ENCODE measurements around the gene IFI27L1. TPM values are rescaled to one million over a fixed set of nuclear protein-coding genes. Genes with fewer than 3 reads are reported as not detected.
"Not testable (repeated sequence)": the region's sequence is repeated elsewhere in the genome, so short reads cannot be mapped to it uniquely, and the experiment has no call there.

Gene IFI27L1
- polyA plus RNA-seq, 12 donors, result 10.7 to 69.1 (median 15.5) TPM; not detected in 1

DNA sequence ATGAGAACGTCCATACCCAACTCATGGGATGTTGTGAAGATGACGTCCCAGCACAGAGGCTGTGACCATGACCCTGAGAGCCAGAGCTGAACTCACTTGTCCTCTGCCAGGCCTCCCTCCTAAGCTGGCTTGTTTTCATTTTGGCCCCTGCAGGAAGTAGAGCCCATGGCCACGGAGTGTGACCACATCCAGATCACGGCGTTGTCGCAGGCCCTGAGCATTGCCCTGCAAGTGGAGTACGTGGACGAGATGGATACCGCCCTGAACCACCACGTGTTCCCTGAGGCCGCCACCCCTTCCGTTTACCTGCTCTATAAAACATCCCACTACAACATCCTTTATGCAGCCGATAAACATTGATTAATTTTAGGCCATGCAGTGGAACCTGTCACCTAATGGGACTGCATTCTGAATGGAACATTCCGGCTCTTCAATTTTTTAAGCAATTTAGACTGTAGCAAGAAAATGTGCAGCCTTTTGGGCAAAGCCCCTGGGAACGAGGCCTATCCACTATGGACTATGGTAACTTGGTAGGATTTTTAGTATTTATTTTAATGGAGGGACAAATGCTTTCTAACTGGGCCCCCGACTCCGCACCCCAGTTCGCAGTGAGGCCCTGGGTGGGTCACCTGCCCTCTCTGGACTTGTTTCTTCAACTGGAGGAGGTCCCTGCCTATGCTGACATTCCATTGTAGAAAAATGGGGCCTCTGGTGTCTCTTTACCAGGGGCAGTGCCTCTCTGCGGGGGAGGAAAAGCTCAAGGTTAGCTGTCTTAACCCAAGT, 35.4 kb upstream of the IFI27L1 start:
- DNase-seq, result no peak

GRCh38 chr14:94046696-94047250, 34.3 kb upstream of the IFI27L1 start:
- DNase-seq, result no peak

GRCh38 chr14:94047581-94047980, 33.5 kb upstream of the IFI27L1 start:
- no peak for DNase-seq

- DNase-seq, result no peak
Observed at GRCh38 chr14:94048691-94049624, 32.2 kb upstream of the IFI27L1 start.

DNA sequence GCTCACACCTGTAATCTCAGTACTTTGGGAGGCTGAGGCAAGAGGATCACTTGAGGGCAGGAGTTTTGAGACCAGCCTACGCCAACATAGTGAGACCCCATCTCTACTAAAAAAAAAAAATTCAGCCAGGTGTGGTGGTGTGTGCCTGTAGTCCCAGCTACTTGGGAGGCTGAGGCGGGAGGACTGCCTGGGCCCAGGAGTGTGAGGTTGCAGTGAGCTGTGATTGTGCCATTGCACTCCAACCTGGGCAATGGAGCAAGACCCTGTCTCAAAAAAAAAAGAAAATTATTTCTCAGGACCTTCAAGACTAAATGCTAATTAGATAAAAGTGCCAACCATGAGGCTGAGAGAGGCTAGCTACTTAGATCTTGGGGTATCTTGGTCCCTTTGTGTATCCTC, 31.5 kb upstream of the IFI27L1 start:
- DNase-seq, result no peak

DNA sequence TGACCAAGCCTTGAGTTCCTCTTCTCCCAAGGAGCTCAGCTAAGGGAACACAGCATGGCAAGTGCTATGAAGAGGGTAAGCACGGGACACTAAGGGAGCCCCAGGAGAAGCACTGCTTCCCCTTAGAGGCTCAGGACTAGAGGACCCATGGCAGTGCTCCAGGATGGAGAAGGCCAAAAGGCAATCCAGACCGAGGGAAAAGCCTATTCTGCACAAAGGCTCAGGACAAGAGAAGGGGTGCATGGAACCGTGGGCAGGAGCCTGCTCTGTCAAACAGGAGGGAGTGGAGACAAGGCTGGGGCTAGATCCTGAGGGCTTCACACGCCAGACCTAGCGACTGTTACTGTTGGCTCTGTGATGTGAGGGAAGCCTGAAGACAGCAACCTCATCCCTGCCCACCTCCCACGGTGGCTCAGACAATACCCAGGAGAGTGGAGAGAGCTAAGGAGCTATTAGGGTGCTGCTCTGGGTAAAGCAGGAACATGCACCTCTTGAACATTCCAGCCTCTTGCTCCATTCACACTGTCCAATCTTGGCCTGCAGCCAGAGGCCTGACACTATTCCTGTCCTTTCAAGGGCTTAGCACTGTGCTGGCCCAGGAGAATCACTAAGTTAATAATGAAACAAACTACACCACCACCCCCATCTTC, 30.8 kb upstream of the IFI27L1 start:
- no peak for DNase-seq

DNA sequence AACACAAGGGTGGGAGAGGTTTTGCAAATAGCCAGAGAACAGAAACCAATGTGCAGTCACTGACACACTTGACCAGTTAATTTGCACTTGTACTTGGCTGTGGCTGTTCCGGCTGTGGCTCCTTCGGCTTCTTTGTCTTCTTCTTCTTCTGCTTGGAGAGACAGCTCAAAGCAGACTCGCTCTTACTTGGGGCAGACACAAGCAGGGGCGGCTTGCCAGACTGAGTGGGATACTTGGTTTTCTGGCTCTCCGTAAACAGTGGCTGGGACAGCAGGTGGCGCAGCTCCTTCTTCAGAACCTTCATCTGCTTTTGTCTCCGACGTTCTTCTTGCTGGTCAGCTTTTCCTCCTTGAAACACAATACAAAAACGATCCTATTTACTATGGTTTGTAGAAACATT, 30.0 kb upstream of the IFI27L1 start:
- DNase-seq, result peak; percentile 30

DNA sequence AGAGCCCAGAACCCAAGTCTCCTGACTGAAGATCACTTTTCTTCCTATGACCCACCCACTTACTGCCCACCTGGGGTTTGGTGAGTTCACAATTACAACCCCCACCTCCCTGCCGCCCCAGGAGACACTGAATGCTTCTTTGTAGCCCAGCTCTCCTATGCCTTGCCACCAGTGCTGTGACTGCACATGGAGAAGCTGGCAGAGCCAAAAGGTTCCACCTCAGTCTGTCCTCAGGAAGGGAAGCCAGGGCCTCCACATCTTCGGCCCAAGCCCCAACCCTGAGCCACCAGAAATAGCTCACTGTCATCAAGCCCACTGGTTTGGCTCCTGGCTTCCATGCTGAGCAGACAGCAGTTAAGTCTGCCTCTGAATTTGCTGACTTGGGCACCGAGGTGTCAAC, 29.3 kb upstream of the IFI27L1 start:
- no peak for DNase-seq

DNA sequence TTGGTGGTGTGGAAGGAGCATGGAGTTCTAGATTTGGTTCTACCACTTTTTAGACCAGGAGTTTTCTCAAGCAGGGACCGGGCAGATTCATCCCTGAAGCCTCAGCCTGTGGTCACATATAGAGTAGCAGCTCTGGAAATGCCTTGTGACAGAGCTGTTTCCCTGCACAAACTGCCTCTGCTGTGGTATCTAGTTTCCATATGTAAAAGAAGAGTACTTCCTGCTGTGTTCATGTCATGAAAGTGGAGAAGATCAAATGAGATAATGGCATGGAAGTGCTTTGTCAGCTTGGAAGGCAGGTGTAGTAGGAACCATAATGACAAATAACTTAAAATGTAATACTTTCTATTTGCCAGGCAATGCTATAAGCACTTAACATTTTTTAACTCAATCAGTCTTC, 28.9 kb upstream of the IFI27L1 start:
- no peak for DNase-seq

DNA sequence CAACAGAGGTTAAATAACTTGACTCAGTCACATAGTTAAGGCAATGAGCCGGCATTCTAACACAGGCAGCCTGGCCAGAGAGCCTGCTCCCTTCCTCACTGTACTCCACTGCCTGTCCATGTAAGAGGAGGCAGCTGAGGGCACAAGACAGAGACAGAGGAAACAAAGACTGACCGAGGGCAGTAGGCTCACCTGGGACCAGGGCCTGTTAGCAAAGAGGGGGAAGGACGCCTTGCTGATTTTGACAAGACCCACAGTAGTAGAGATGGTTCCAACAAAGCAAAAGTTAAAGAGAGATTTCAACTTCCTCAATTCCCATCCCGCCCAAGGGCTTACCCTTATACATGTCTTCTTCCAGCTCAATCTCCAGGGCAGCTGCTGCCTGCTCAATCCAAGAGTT, 28.4 kb upstream of the IFI27L1 start:
- no peak for DNase-seq

GRCh38 chr14:94054401-94054800, 26.7 kb upstream of the IFI27L1 start:
- no peak for DNase-seq

GRCh38 chr14:94054936-94055335, 26.2 kb upstream of the IFI27L1 start:
- DNase-seq, result no peak

DNA sequence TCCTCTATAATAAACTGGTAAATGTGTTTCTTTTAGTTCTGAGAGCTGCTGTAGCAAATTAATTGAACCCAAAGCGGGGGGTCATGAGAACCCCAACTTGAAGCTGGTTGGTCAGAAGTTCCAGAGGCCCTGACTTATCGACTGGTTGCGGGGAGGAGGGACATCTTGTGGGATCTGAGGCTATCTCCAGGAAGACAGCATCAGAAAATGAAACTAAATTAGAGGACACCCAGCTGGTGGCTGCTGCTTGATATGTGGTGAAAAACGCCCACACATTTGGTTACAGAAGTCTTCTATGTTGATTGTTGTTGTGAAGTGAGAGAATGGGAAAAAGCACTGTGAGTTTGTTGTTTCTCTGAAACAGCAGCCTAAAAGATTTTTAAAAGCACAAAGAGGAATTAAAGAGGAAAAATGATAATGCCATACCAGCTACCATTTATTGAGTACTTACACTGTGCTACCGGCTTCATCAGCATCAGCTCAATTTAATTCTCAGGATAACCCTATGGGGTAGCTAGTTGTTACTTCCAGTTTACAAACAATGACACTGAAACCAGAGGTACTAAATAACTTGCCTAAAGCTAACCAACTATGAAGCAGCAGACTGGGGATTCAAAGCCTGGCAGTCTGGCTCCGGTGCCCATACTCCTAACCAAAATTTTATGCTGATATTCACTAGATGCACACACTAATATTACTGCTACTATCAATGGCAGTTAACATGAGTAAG, 24.4 kb upstream of the IFI27L1 start:
- no peak for DNase-seq

- DNase-seq, result no peak
Observed at GRCh38 chr14:94058128-94058673, 22.9 kb upstream of the IFI27L1 start.

DNA sequence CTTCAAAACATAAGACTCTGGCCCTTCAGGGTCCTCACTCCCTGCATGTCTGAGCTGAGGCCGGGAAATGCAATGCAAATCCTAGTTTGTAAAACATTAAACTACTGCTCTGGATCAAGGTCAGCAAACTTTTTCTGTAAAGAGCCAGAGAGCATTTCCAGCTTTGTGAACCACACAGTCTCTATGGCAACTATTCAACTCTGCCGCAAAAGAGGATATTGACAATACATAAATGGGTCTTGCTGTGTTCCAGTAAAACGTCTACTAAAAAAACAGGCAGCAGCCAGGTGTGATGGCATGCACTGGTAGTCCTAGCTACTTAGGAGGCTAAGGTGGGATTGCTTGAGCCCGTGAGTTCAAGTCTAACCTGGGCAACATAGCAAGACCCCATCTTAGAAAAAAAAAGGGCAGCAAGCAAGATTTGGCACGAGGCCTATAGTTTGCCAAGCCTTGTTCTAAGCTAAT, 22.4 kb upstream of the IFI27L1 start:
- no peak for DNase-seq

DNA sequence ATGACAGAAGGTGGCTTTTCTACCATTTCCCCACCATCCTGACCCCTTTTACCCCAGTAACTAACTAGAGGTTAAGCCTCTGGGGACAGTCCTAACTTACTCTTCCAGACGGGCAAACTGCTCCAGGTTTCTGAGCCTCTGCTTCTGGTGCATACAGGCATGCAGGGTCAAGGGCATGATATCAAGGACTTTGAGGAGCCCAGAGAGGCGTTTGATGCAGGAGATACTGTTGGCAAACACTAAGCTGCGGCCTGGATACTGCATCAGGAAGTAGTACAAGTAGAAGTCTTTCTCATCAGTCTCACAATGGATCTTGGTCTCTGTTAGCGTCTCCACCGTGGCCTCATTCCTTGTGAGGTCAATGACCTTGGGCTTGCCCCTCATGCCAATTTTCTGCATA, 21.1 kb upstream of the IFI27L1 start:
- DNase-seq, result no peak

- no peak for DNase-seq
Observed at GRCh38 chr14:94062344-94062940, 18.7 kb upstream of the IFI27L1 start.

- no peak for DNase-seq
Observed at GRCh38 chr14:94066089-94066676, 14.9 kb upstream of the IFI27L1 start.

- DNase-seq, result not testable (repeated sequence)
Observed at GRCh38 chr14:94072076-94072475, 9.0 kb upstream of the IFI27L1 start.

- DNase-seq, result no peak
Observed at GRCh38 chr14:94074534-94074933, 6.6 kb upstream of the IFI27L1 start.
